ENCODE results near the gene IMPDH2. TPM values are rescaled to one million over a fixed set of nuclear protein-coding genes. Genes with fewer than 3 reads are reported as not detected.
A peak's percentile ranks its signal among the peaks of the same experiment; 100 is the strongest.

IMPDH2 gene
- total RNA-seq, 2 experiments from 2014 or later: 535 to 557 TPM

DNA sequence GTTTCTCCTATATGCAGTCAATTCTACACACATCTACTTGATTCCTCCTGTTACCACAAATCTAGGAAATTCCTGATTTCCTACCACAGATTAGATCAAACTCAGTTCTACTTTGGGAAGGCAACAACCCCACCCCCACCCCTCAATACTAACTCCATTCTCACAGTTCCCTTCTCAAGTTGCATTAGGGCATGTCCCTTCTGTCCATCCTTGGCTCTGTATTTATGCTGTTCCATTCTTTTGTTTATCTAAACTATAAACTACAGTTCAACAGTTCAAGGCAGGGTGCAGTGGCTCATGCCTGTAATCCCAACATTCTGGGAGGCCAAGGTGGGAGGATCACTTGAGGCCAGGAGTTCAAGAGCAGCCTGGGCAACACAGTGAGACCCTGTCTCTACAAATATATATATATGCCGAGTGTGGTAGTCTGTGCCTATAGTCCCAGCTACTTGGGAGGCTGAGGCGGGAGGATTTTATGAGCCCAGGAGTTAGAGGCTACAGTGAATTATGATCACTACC lies 25.2 kb upstream of the IMPDH2 start:
- DNase-seq (no peak), ATAC-seq (no peak)
- TF ChIP-seq, protein P1, sequence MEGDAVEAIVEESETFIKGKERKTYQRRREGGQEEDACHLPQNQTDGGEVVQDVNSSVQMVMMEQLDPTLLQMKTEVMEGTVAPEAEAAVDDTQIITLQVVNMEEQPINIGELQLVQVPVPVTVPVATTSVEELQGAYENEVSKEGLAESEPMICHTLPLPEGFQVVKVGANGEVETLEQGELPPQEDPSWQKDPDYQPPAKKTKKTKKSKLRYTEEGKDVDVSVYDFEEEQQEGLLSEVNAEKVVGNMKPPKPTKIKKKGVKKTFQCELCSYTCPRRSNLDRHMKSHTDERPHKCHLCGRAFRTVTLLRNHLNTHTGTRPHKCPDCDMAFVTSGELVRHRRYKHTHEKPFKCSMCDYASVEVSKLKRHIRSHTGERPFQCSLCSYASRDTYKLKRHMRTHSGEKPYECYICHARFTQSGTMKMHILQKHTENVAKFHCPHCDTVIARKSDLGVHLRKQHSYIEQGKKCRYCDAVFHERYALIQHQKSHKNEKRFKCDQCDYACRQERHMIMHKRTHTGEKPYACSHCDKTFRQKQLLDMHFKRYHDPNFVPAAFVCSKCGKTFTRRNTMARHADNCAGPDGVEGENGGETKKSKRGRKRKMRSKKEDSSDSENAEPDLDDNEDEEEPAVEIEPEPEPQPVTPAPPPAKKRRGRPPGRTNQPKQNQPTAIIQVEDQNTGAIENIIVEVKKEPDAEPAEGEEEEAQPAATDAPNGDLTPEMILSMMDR (IDR thresholded peaks at IDR 0.05): no peak
- Mint-ChIP-seq H3K4me1 (ENCODE audit: low read depth) (peaks cover 8% of the 10 kb centered on the region), H3K27ac (peak overlapping the region; percentile 50), H3K9me3 (no peaks in the 10 kb centered on the region), H3K36me3 (ENCODE audit: low read depth) (peaks cover 51% of the 10 kb centered on the region), H3K4me3 (no peak overlapping the region), H3K27me3 (no peaks in the 10 kb centered on the region)
- intact Hi-C loops (cut with micrococcal nuclease): no loop called here
- CTCF ChIA-PET: interaction anchor here (0.9 kb wide), 1 partner anchor 15 kb away, joined by 3 read pairs; no protein-coding TSS in a partner anchor
- POLR2A ChIA-PET: interaction anchor here (1.3 kb wide), 1 partner anchor 39 kb away, joined by 3 read pairs; no protein-coding TSS in a partner anchor

DNA sequence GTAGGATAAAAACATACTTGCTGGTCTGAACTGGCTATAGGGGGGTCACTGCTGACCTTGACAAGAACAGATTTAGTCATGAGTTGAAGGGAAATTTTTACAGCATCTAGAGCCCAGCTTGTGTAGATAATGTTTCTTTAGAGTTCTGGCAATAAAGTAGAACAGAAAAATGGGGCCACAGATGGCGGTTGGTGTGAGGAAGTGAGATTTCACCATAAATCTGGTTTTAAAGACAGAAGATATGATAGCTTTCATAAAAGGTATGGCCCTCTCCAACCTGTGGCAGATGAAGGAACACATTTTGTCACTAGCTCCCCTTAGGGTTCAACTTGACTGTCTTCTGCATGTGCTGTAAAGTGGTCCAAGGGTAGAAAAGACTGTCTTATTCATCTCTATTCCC lies 24.3 kb upstream of the IMPDH2 start:
- Mint-ChIP-seq H3K4me1 (ENCODE audit: low read depth) (peaks cover 8% of the 10 kb centered on the region), H3K9me3 (no peaks in the 10 kb centered on the region), H3K27ac (no peak overlapping the region), H3K36me3 (ENCODE audit: low read depth) (peaks cover 50% of the 10 kb centered on the region), H3K4me3 (no peak overlapping the region), H3K27me3 (no peaks in the 10 kb centered on the region)
- ATAC-seq (no peak), DNase-seq (no peak)
- POLR2A ChIA-PET: no interaction called here
- intact Hi-C loops (cut with micrococcal nuclease): no loop called here
- TF ChIP-seq, protein P1 (IDR thresholded peaks at IDR 0.05): no peak
- CTCF ChIA-PET: no interaction called here

DNA sequence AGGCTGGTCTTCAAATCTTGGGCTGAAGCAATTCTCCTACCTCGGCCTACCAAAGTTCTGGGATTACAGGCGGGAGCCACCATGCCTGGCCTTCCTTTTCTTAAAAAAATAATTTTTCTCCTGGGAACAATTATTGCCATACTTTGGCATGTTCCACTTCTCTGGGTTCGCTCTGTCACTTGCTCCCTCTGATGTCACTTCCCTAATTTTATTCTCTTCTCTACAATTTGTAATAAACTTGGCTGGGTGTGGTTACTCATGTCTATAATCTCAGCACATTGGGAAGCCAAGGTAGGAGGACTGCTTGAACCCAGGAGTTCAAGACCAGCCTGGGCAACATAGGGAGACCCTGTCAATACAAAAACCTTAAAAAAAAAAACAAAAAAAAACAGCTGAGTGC lies 6.1 kb upstream of the IMPDH2 start:
- Mint-ChIP-seq H3K27ac (no peak overlapping the region), H3K4me1 (ENCODE audit: low read depth) (no peaks in the 10 kb centered on the region), H3K27me3 (no peaks in the 10 kb centered on the region), H3K4me3 (no peak overlapping the region), H3K36me3 (ENCODE audit: low read depth) (peaks cover 34% of the 10 kb centered on the region), H3K9me3 (no peaks in the 10 kb centered on the region)
- DNase-seq (no peak), ATAC-seq (no peak)
- intact Hi-C loops (cut with micrococcal nuclease): no loop called here
- TF ChIP-seq, protein P1 (IDR thresholded peaks at IDR 0.05): no peak
- ChIA-PET CTCF (no interaction called here), POLR2A (interaction anchor here (1.1 kb wide), 1 partner anchor 44 kb away, joined by 3 read pairs; no protein-coding TSS in a partner anchor)

DNA sequence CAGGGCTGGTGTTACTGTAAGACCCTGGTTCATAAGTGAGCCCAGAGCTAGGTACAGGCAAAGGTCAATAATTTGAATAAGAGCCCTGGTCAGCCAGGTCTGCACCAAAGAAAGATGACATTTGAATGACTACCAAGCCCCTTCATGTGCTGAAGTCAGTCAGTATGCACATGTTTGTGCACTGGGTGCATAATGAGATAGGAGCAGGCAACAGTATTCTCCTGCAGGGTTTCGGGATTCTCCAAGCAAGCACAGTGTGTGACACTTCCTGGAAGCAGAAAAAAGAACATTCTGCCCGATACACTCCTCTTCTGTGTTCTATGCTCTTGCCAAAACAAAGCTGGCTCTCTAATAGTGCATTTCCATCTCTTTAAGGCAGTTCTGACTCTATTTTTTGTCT lies 5.5 kb upstream of the IMPDH2 start:
- ATAC-seq (no peak), DNase-seq (no peak)
- H3K27me3 Mint-ChIP-seq: no peaks in the 10 kb centered on the region
- CTCF ChIA-PET: no interaction called here
- H3K36me3 Mint-ChIP-seq (ENCODE audit: low read depth): peaks cover 31% of the 10 kb centered on the region
- H3K4me1 Mint-ChIP-seq (ENCODE audit: low read depth): no peaks in the 10 kb centered on the region
- intact Hi-C loops (cut with micrococcal nuclease): no loop called here
- no peaks in the 10 kb centered on the region for H3K9me3 Mint-ChIP-seq
- peak overlapping the region; percentile 51 for H3K27ac Mint-ChIP-seq
- POLR2A ChIA-PET: interaction anchor here (1.1 to 4.4 kb wide), 2 partner anchors 13 to 43 kb away, joined by 3 to 36 read pairs; partner anchors contain the start of gene NDUFAF3
- TF ChIP-seq, protein P1 (IDR thresholded peaks at IDR 0.05): no peak
- no peak overlapping the region for H3K4me3 Mint-ChIP-seq

DNA sequence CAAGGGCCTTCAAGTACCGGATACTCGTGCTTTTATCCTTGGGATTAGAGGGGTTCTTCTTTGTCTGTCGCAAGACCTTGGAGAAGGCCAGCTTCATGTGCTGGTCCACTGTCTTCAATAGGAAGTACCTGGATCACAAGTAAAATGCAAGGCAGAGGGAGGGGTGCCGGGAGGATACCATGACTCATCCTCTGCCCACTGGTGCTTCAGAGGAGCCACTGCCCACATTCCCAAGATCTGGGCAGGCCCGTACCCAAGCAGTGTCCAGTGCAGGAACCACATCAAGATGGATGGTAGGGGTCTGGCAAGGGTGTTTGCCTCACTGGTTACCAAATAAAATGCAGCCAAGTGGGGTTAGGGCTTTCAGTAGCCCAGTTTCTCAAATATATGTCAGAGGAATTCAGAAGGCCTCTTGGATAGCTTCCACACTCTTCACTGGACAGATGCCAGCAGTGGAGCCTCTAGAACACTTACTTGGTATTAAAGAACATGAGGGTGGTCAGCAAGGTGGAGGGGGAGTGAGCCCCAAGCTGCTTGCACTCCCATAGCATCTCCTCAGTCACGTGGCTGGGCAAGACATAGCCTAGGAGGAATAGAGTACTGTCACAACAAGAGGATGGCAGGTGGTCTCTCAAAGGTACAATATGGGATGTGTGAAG lies 3.6 kb upstream of the IMPDH2 start:
- H3K27ac Mint-ChIP-seq: no peak overlapping the region
- no peak for DNase-seq
- ChIA-PET CTCF (interaction anchor here (1.2 to 3.0 kb wide), 3 partner anchors 11 to 45 kb away, joined by 3 to 10 read pairs (median 9); partner anchors contain the start of gene NDUFAF3), POLR2A (interaction anchor here (1.0 to 4.4 kb wide), 4 partner anchors 11 to 61 kb away, joined by 3 to 36 read pairs (median 5); partner anchors contain the start of genes NDUFAF3 and QRICH1)
- H3K27me3 Mint-ChIP-seq: no peaks in the 10 kb centered on the region
- peaks cover 10% of the 10 kb centered on the region for H3K4me1 Mint-ChIP-seq (ENCODE audit: low read depth)
- no peak for ATAC-seq
- peaks cover 45% of the 10 kb centered on the region for H3K36me3 Mint-ChIP-seq (ENCODE audit: low read depth)
- intact Hi-C loops (cut with micrococcal nuclease): no loop called here
- TF ChIP-seq, protein P1 (IDR thresholded peaks at IDR 0.05): no peak
- no peaks in the 10 kb centered on the region for H3K9me3 Mint-ChIP-seq
- no peak overlapping the region for H3K4me3 Mint-ChIP-seq

All from activated CD8-positive, alpha-beta T cell treated with anti-CD3 and anti-CD28 coated beads for 36 hours (primary cell).